Stimulated activated effector memory CD8-positive, alpha-beta T cell treated with anti-CD3 and anti-CD28 coated beads, Interleukin-12 subunit alpha, Interleukin-12 subunit beta, amount 100 ng/mL, for 72 hours (primary cell): ENCODE data around the gene ZNF503.
"Not testable (repeated sequence)": the region's sequence is repeated elsewhere in the genome, so short reads cannot be mapped to it uniquely, and the experiment has no call there.

Experiments used
- ATAC-seq: fragments of 150-1000 bp; cut with Tn5 transposase; 2 replicates; pipeline ENCODE4 v1.10.0; 2021
- DNase-seq, 2 donors: peaks; one replicate each; pipeline ENCODE4 v3.0.0; 2021 to 2022; ENCODE audit warnings: low spot score in 2 of 2
- H3K27ac Mint-ChIP-seq: one replicate; pipeline ENCODE4 v1.8.0; 2022; ENCODE audit warnings: mild to moderate bottlenecking, mixed read lengths
- H3K36me3 Mint-ChIP-seq: one replicate; pipeline ENCODE4 v1.8.0; 2022; ENCODE audit warnings: mild to moderate bottlenecking, mixed read lengths
- H3K4me1 Mint-ChIP-seq: one replicate; pipeline ENCODE4 v1.8.0; 2022; ENCODE audit warnings: mixed read lengths
- H3K4me3 Mint-ChIP-seq: one replicate; pipeline ENCODE4 v1.8.0; 2022; ENCODE audit warnings: mild to moderate bottlenecking, mixed read lengths
- H3K9me3 Mint-ChIP-seq: one replicate; pipeline ENCODE4 v1.8.0; 2022; ENCODE audit warnings: mixed read lengths

ZNF503 gene

DNA sequence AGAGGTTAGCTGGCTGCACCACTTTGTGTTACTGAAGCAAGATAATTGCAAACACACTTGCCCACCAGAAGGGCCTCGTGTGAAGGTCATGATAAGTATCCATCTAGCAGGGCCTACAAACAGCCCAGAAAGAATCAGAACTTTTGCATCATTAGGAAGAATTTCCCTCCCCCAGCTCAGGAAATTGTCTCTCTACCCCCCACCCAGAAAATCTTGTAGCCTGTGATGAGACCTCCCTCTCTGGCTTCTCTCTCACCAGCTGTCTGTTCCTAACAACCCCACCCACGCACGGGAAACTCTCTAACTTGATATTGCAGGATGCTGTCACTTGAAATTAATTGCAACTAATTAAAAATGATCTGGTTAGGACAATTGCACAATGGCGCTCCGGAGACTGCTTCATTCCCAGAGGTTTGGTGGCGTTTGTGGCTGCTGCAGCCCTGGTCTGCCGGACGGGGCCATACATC is 34.5 kb downstream of the ZNF503 start:
- Mint-ChIP-seq H3K9me3 (peaks cover 10% of the 10 kb centered on the region), H3K4me3 (no peak overlapping the region), H3K27ac (no peak overlapping the region), H3K4me1 (no peaks in the 10 kb centered on the region), H3K36me3 (no peaks in the 10 kb centered on the region)
- no peak for ATAC-seq
- no peak for DNase-seq

DNA sequence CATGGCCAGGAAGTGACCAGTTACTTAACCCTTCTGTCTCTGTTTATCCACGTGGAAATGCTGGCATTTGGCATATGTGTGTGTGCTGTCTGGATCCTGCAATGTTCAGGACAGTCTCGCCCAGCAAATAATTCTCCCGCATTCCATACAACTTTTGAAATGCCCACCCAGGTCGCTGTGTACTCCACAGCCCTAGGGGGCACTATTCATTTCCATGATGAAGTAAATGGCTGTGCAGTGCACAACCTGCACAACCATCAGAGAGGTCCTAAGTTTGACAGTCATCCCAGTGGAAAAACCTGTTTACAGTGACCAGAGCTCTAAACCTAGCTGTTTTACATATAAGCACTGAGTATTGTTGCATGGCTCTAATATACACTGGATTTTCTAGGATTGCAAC is 38.1 kb downstream of the ZNF503 start:
- no peak overlapping the region for H3K27ac Mint-ChIP-seq
- no peaks in the 10 kb centered on the region for H3K36me3 Mint-ChIP-seq
- ATAC-seq = no peak
- H3K4me3 Mint-ChIP-seq = no peak overlapping the region
- DNase-seq = no peak
- peaks cover 3% of the 10 kb centered on the region for H3K9me3 Mint-ChIP-seq
- H3K4me1 Mint-ChIP-seq = no peaks in the 10 kb centered on the region

DNA sequence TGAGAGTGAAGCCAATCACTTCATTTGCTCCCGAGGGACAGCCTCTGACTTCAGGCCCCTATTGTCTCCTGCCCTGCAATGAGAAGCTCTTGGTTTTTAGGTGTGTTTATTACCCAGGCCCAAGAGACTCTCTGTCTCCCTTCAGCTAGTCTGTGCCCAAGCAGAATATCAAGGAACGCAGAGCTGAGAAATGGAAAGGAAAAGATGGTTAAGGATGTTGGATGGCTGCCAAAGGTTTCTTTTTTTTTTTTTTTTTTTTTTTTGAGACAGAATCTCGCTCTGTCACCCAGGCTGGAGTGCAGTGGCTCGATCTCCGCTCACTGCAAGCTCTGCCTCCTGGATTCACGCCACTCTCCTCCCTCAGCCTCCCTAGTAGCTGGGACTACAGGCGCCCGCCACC is 41.7 kb downstream of the ZNF503 start:
- not testable (repeated sequence) for DNase-seq, H3K4me1 Mint-ChIP-seq, H3K9me3 Mint-ChIP-seq, H3K36me3 Mint-ChIP-seq, H3K4me3 Mint-ChIP-seq, H3K27ac Mint-ChIP-seq, ATAC-seq

DNA sequence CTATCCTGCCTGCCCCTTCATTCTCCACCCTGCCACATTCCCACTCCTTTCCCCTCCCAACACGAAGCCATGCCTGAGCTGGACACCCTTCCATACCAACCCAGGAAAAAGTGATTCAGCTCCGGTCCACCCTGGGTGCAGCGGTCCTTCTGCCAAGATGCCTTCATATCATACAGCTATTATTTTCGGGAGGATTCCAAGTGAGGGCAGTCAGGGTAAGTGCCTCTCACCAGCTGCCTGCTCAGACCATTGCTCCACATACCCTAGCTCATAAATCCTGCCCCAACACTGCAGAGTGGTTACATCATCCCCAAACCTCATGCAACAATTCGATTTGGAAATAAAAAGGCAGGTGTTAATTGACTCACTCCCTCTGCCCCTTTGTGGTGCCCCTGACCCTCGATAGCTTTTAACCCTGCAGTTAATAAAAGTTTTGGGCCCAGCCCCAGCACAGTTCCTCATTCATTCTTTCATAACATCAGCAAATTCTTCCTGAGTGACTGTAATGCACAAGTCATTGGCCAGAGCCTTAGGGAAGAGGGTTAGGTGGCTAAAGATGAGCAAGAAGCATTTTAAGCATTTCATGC is 42.6 kb downstream of the ZNF503 start:
- no peak overlapping the region for H3K4me3 Mint-ChIP-seq
- H3K36me3 Mint-ChIP-seq = no peaks in the 10 kb centered on the region
- ATAC-seq (no peak), DNase-seq (no peak)
- H3K9me3 Mint-ChIP-seq = peaks cover 5% of the 10 kb centered on the region
- no peak overlapping the region for H3K27ac Mint-ChIP-seq
- no peaks in the 10 kb centered on the region for H3K4me1 Mint-ChIP-seq

DNA sequence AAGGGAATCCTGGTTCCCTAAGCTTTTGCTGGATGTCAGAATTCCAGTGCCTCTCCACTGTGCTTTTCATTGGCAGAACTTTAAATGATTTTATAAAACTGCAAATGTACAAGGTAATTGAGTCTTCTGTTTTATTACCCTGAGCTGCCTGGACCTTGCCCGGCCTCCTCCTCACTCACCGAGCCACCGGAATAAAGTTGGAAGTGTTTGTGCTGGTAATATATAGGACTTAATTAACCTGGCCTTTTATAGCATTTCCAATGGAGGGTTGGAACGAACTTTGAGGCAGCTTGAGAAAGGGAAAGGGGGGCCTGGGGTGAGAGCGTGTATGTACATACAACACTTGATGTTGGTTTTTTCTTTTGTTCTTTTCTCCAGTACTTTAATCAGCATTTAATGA is 43.4 kb downstream of the ZNF503 start:
- Mint-ChIP-seq H3K27ac (no peak overlapping the region), H3K36me3 (no peaks in the 10 kb centered on the region), H3K9me3 (peaks cover 5% of the 10 kb centered on the region), H3K4me1 (no peaks in the 10 kb centered on the region), H3K4me3 (no peak overlapping the region)
- DNase-seq = no peak
- no peak for ATAC-seq

DNA sequence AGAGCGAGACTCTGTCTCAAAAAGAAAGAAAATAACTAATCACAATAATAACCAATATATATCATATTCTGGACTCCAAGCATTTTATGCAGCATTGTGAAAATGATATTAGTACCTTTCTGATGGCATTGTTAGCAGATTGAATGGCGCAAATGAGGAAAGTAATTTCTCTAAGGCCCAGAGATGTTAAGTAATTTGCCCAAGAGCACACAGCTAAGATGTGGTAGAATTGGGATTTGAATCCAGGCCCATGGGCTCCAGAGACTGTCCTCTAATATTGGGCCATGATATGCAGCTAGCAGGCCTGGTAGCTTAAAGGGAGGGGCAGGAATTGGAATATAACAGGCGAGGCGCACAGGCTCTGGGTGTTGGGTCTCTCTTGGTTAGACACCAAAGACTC is 44.1 kb downstream of the ZNF503 start:
- Mint-ChIP-seq H3K4me3 (no peak overlapping the region), H3K4me1 (no peaks in the 10 kb centered on the region), H3K9me3 (peaks cover 5% of the 10 kb centered on the region), H3K36me3 (no peaks in the 10 kb centered on the region), H3K27ac (no peak overlapping the region)
- ATAC-seq (no peak), DNase-seq (no peak)

DNA sequence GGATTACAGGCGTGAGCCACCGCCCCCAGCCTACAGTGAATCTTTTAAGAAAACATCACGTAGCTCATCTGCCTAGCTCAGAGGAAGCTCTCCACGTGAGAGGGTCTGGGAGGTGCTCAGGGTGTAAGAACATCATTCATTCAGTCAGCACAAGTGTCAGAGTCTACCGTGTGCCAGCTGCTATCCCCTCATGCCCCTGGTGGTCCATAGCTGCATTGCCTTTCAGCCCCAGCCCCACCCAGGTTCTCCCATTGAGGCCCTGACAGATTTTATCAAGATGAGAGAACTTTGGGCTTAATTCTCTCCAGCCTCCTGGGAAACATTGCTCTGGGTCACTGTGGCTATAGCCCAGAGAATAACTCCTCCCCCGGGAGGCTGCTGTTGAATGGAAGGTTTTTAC is 45.1 kb downstream of the ZNF503 start:
- Mint-ChIP-seq H3K4me3 (no peak overlapping the region), H3K9me3 (peaks cover 5% of the 10 kb centered on the region), H3K36me3 (no peaks in the 10 kb centered on the region), H3K4me1 (no peaks in the 10 kb centered on the region), H3K27ac (no peak overlapping the region)
- DNase-seq (no peak), ATAC-seq (no peak)

DNA sequence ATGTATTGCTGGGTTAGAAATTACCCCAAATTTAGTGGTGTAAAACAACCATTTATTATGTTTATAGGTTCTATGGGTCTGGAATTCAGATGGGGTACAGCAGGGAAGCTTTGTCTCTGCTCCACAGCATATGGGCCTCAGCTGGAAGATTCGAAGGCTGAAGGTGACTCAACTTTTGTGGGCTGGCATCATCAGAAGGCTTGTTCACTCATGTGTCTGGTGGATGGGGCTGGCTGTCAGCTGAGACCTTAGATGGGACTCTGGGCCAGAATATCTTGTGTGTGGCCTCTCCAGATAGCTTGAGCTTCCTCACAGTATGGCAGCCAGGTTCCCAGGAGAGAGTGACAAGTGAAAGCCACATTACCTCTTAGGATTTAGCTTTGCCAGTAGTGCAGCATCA is 45.9 kb downstream of the ZNF503 start:
- no peak for DNase-seq
- H3K9me3 Mint-ChIP-seq = peaks cover 5% of the 10 kb centered on the region
- H3K27ac Mint-ChIP-seq = no peak overlapping the region
- no peak overlapping the region for H3K4me3 Mint-ChIP-seq
- ATAC-seq = no peak
- no peaks in the 10 kb centered on the region for H3K4me1 Mint-ChIP-seq
- H3K36me3 Mint-ChIP-seq = no peaks in the 10 kb centered on the region

DNA sequence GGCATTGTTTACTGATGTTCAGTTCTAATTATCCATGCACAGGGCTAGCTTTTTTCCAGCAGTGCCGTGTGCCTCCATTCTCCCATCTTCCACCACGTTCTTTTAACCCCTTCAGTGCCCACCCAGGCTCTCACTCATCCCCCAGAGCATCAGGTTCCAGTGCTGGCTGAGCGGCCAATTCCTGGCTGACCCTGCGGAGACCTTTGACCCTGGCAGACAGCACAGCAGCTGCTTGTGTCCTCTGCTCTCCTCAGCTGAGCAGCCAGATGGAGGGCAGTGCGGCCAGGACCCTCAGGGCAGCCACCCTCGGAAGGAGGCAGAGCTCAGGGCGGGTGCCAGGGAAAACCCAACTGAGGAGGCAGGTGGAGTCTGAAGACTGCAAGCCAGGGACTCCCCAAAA is 48.4 kb downstream of the ZNF503 start:
- Mint-ChIP-seq H3K27ac (no peak overlapping the region), H3K4me3 (no peak overlapping the region), H3K4me1 (no peaks in the 10 kb centered on the region), H3K36me3 (no peaks in the 10 kb centered on the region), H3K9me3 (peaks cover 5% of the 10 kb centered on the region)
- peak; percentile 17 for ATAC-seq
- DNase-seq = no peak

DNA sequence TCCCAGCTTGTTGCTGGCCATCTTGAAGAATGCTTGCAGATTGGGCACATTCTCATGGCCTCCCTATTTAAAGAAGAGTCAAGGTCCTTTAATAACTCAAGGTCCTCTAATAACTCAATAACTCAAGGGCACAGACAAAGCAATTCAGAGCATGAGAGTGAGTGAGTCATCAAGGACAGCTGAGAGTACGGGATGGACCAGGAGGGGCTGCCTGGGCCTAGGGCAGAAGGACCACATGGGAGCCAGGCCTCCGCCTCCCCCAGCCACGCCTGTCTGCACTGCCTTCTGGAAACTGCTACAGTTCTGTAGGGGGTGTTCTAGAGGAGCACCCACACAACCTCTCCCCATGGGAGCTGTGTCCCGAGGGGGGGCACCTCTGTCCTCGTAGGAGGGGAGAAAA is 48.9 kb downstream of the ZNF503 start:
- H3K36me3 Mint-ChIP-seq = no peaks in the 10 kb centered on the region
- ATAC-seq = no peak
- DNase-seq = no peak
- peaks cover 5% of the 10 kb centered on the region for H3K9me3 Mint-ChIP-seq
- no peak overlapping the region for H3K27ac Mint-ChIP-seq
- no peak overlapping the region for H3K4me3 Mint-ChIP-seq
- no peaks in the 10 kb centered on the region for H3K4me1 Mint-ChIP-seq

DNA sequence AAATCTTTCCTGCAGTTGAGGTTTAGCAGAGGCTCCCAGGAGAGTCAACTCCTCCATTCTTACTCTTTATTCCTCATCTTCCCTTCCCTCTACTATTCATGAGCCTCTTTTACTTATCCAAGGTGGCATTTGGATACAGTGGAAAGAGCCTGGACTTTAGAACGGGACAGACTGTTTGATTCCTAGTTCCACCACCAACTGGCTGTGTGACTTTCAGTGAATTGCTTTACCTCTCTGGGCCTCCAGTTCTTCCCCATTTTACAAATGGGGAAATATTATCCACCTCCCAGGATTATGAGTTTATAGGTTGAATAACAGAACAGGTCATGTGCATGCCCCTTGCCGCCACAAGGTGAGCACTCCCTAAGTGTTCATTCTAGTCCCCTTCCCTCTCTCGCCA is 49.9 kb downstream of the ZNF503 start:
- ATAC-seq = no peak
- Mint-ChIP-seq H3K9me3 (peaks cover 5% of the 10 kb centered on the region), H3K36me3 (no peaks in the 10 kb centered on the region), H3K27ac (no peak overlapping the region), H3K4me3 (no peak overlapping the region), H3K4me1 (no peaks in the 10 kb centered on the region)
- DNase-seq = no peak

DNA sequence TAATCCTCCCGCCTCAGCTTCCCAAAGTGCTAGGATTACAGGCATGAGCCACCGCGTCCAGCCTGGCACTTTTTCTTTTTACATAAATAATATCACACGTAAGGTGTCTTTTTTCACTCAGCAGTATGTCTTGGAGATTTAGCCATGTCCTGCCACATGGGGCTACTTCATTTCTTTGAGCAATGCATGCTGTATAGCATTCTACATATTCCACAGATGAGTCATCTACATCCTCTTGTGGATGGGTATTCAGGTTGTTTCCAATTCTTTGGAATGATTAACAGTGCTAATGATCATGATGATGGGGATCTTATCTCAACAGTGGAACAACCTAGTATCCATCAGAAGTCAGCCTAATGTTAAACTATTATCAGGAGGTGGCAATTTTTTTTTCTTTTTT is 50.8 kb downstream of the ZNF503 start:
- Mint-ChIP-seq H3K9me3 (peaks cover 5% of the 10 kb centered on the region), H3K4me3 (no peak overlapping the region), H3K4me1 (no peaks in the 10 kb centered on the region), H3K36me3 (no peaks in the 10 kb centered on the region), H3K27ac (no peak overlapping the region)
- DNase-seq = no peak
- ATAC-seq = no peak
